ENCODE data around the gene HSPA12A.

HSPA12A gene

GRCh38 chr10:116667484-116667883 lies 74.9 kb downstream of the HSPA12A start:
- DNase-seq: no peak

- DNase-seq: no peak
Measured at GRCh38 chr10:116665541-116666125, 76.7 kb downstream of the HSPA12A start.

- DNase-seq: no peak
Measured at GRCh38 chr10:116664631-116665030, 77.7 kb downstream of the HSPA12A start.

GRCh38 chr10:116663342-116663741 lies 79.0 kb downstream of the HSPA12A start:
- no peak for DNase-seq

GRCh38 chr10:116660860-116661259 lies 81.5 kb downstream of the HSPA12A start:
- DNase-seq: no peak

GRCh38 chr10:116659049-116659670 lies 83.2 kb downstream of the HSPA12A start:
- DNase-seq: no peak

GRCh38 chr10:116657863-116658551 lies 84.4 kb downstream of the HSPA12A start:
- DNase-seq: no peak

- DNase-seq: no peak
Measured at GRCh38 chr10:116656044-116656443, 86.3 kb downstream of the HSPA12A start.

- DNase-seq: no peak
Measured at GRCh38 chr10:116655568-116655967, 86.8 kb downstream of the HSPA12A start.

- DNase-seq: no peak
Measured at GRCh38 chr10:116654816-116655215, 87.5 kb downstream of the HSPA12A start.

- DNase-seq: no peak
Measured at GRCh38 chr10:116653885-116654284, 88.5 kb downstream of the HSPA12A start.

- no peak for DNase-seq
Measured at GRCh38 chr10:116648903-116649302, 93.5 kb downstream of the HSPA12A start.

- no peak for DNase-seq
Measured at GRCh38 chr10:116646502-116646901, 95.9 kb downstream of the HSPA12A start.

- DNase-seq: no peak
Measured at GRCh38 chr10:116637830-116638229, 104.5 kb downstream of the HSPA12A start.

GRCh38 chr10:116636976-116637375 lies 105.4 kb downstream of the HSPA12A start:
- DNase-seq: no peak

GRCh38 chr10:116636385-116636784 lies 106.0 kb downstream of the HSPA12A start:
- DNase-seq: no peak

GRCh38 chr10:116634126-116634975 lies 108.0 kb downstream of the HSPA12A start:
- DNase-seq: no peak

- no peak for DNase-seq
Measured at GRCh38 chr10:116633216-116633600, 109.2 kb downstream of the HSPA12A start.

GRCh38 chr10:116632596-116633215 lies 109.7 kb downstream of the HSPA12A start:
- no peak for DNase-seq

- DNase-seq: no peak
Measured at GRCh38 chr10:116631871-116632295, 110.5 kb downstream of the HSPA12A start.

- no peak for DNase-seq
Measured at GRCh38 chr10:116630020-116630419, 112.3 kb downstream of the HSPA12A start.

GRCh38 chr10:116629340-116629739 lies 113.0 kb downstream of the HSPA12A start:
- no peak for DNase-seq
